HepG2 (cell line): ENCODE measurements around the gene ULK4. TPM values are rescaled to one million over a fixed set of nuclear protein-coding genes. Genes with fewer than 3 reads are reported as not detected.

Experiments
- ATAC-seq: fragments of 200-7000 bp; cut with Tn5 transposase; 3 replicates; pipeline ENCODE4 v1.9.1; 2020; ENCODE audit warnings: mild to moderate bottlenecking, moderate library complexity
- BruUV-seq: library from RNA; stranded (reverse); fragments of 400-500 nt; replicated peaks from 2 replicates; lab custom pipeline; 2021; lab: Mats Ljungman, UMichigan
- CTCF ChIA-PET: fragments of 300-600 bp; formaldehyde crosslinking; extraction: SDS; loops from one replicate; lab custom pipeline; 2021; ENCODE audit warnings: low total read pairs, inconsistent platforms, low intra/inter-chr PET ratio; lab: Yijun Ruan, JAX
- POLR2A ChIA-PET: fragments of 350-600 bp; sonication (Branson Sonifier 250); formaldehyde crosslinking; loops from one replicate; lab custom pipeline; 2020; ENCODE audit warnings: antibody characterized with exemption, inconsistent platforms; lab: Yijun Ruan, JAX
- DNase-seq: peaks from one replicate; pipeline ENCODE4 v3.0.0-alpha.2; 2015; ENCODE audit warnings: low spot score
- FAIRE-seq: peaks from 3 replicates; lab custom pipeline; 2011; peaks lifted over from hg19 to GRCh38; lab: Jason Lieb, UNC
- H2AFZ ChIP-seq: one replicate; pipeline ENCODE4 v1.6.1; 2011; ENCODE audit warnings: low read length, inconsistent platforms
- H3K27ac ChIP-seq: fragments of 300-600 bp; 3 replicates; pipeline ENCODE4 v1.8.0; 2011; ENCODE audit warnings: mixed run types, mild to moderate bottlenecking, mixed read lengths, low read length, inconsistent platforms; ENCODE audit not compliant: insufficient read depth; ENCODE audit errors: extremely low read length
- H3K27me3 ChIP-seq, 2 experiments: fragments of 200-600 bp in 1 of 2; 2 replicates in 1 of 2; 3 replicates in 1 of 2; pipeline versions ENCODE4 v1.6.0 to v1.8.0; 2011; ENCODE audit warnings: low read length in 2 of 2, mild to moderate bottlenecking in 2 of 2, moderate library complexity in 2 of 2, inconsistent platforms in 1 of 2; ENCODE audit not compliant: insufficient read depth in 2 of 2, control insufficient read depth in 1 of 2
- H3K36me3 ChIP-seq, 2 experiments: fragments of 200-600 bp in 1 of 2; replicated peaks in 1 of 2; 2 replicates in 1 of 2; 3 replicates in 1 of 2; pipeline versions ENCODE4 v1.5.1 to v1.8.0; 2011; ENCODE audit warnings: low read length in 2 of 2, inconsistent platforms in 1 of 2; ENCODE audit not compliant: insufficient read depth in 2 of 2, control insufficient read depth in 1 of 2
- H3K4me1 ChIP-seq: 2 replicates; pipeline ENCODE4 v1.5.1; 2012; ENCODE audit warnings: low read length, inconsistent platforms; ENCODE audit not compliant: insufficient read depth
- H3K4me2 ChIP-seq: 2 replicates; pipeline ENCODE4 v1.6.0; 2011; ENCODE audit warnings: low read depth, low read length, inconsistent platforms
- H3K4me3 ChIP-seq, 3 experiments: fragments of 200-600 bp in 1 of 3; sonication (generic), shearing (Covaris generic) in 1 of 3; replicated peaks in 1 of 3; 2 replicates each; pipeline ENCODE4 v1.5.1; 2011 to 2016; ENCODE audit warnings: low read length in 3 of 3, inconsistent platforms in 2 of 3, low read depth in 2 of 3, mild to moderate bottlenecking in 2 of 3, control low read depth in 1 of 3, mixed read lengths in 1 of 3; ENCODE audit not compliant: insufficient read depth in 1 of 3
- H3K79me2 ChIP-seq: one replicate; pipeline ENCODE4 v1.6.1; 2011; ENCODE audit warnings: low read length, inconsistent platforms; ENCODE audit not compliant: insufficient read depth
- H3K9ac ChIP-seq: 2 replicates; pipeline ENCODE4 v1.6.0; 2011; ENCODE audit warnings: mild to moderate bottlenecking, low read depth, low read length, inconsistent platforms; ENCODE audit not compliant: insufficient read depth
- H3K9me3 ChIP-seq: 2 replicates; pipeline ENCODE4 v1.5.1; 2012; ENCODE audit warnings: mild to moderate bottlenecking, low read length
- H4K20me1 ChIP-seq: 2 replicates; pipeline ENCODE4 v1.6.0; 2011; ENCODE audit warnings: inconsistent platforms, mild to moderate bottlenecking, low read length, moderate library complexity; ENCODE audit not compliant: insufficient read depth
- DPF2 ChIP-seq: sonication (generic); formaldehyde crosslinking; IDR thresholded peaks from 2 replicates; pipeline ENCODE4 v1.4.0; 2020; ENCODE audit warnings: mild to moderate bottlenecking, low read depth, missing genetic modification reagents, borderline replicate concordance
- ELF3 ChIP-seq: IDR thresholded peaks from 2 replicates; pipeline ENCODE4 v1.6.1; 2016; ENCODE audit warnings: missing genetic modification reagents, missing compliant biosample characterization
- HOMEZ ChIP-seq: IDR thresholded peaks from 2 replicates; pipeline ENCODE4 v1.6.1; 2016; ENCODE audit warnings: low read depth
- IRF1 ChIP-seq: sonication (generic); formaldehyde crosslinking; IDR thresholded peaks from 2 replicates; pipeline ENCODE4 v1.4.0; 2020; ENCODE audit warnings: low read depth, mild to moderate bottlenecking, missing genetic modification reagents
- MED1 ChIP-seq: sonication (generic); formaldehyde crosslinking; IDR thresholded peaks from 2 replicates; pipeline ENCODE4 v1.4.0; 2020; ENCODE audit warnings: missing genetic modification reagents
- MEIS2 ChIP-seq: sonication (generic); formaldehyde crosslinking; IDR thresholded peaks from 2 replicates; pipeline ENCODE4 v1.9.0; 2021; ENCODE audit warnings: mild to moderate bottlenecking, missing genetic modification reagents
- MLLT10 ChIP-seq: sonication (generic); formaldehyde crosslinking; IDR thresholded peaks from 2 replicates; pipeline ENCODE4 v1.4.0; 2020; ENCODE audit warnings: missing genetic modification reagents
- PHF8 ChIP-seq: sonication (generic); formaldehyde crosslinking; IDR thresholded peaks from 2 replicates; pipeline ENCODE4 v1.5.0; 2020; ENCODE audit warnings: missing genetic modification reagents
- REPIN1 ChIP-seq: sonication (generic); formaldehyde crosslinking; IDR thresholded peaks from 2 replicates; pipeline ENCODE4 v1.8.0; 2022; ENCODE audit warnings: missing genetic modification reagents, low read depth, mild to moderate bottlenecking, borderline replicate concordance
- TFDP1 ChIP-seq: IDR thresholded peaks from 2 replicates; pipeline ENCODE4 v1.6.1; 2016; ENCODE audit warnings: missing compliant biosample characterization, missing genetic modification reagents, borderline replicate concordance
- TGIF2 ChIP-seq: IDR thresholded peaks from 2 replicates; pipeline ENCODE4 v1.6.1; 2016; ENCODE audit warnings: control low read depth, missing compliant biosample characterization
- THYN1 ChIP-seq: sonication (generic); formaldehyde crosslinking; IDR thresholded peaks from 2 replicates; pipeline ENCODE4 v1.8.1; 2023; ENCODE audit warnings: low read depth, mild to moderate bottlenecking, moderate library complexity, missing genetic modification reagents, borderline replicate concordance
- ZBTB10 ChIP-seq: sonication (generic); formaldehyde crosslinking; IDR thresholded peaks from 2 replicates; pipeline ENCODE4 v1.4.0; 2020; ENCODE audit warnings: missing genetic modification reagents, borderline replicate concordance
- ZNF282 ChIP-seq: fragments of 450-650 bp; IDR thresholded peaks from 2 replicates; pipeline ENCODE4 v1.6.1; 2018; ENCODE audit not compliant: partially characterized antibody
- ZNF589 ChIP-seq: sonication (generic); formaldehyde crosslinking; conservative IDR thresholded peaks from 2 replicates; pipeline ENCODE4 v1.8.0; 2022; ENCODE audit warnings: mild to moderate bottlenecking, moderate library complexity, missing genetic modification reagents
- ZNF615 ChIP-seq: sonication (generic); formaldehyde crosslinking; IDR thresholded peaks from 2 replicates; pipeline ENCODE4 v1.5.0; 2020; ENCODE audit warnings: mild to moderate bottlenecking, missing genetic modification reagents, borderline replicate concordance
- ZNF770 ChIP-seq: sonication (generic); formaldehyde crosslinking; IDR thresholded peaks from 2 replicates; pipeline ENCODE4 v1.5.0; 2020; ENCODE audit warnings: mild to moderate bottlenecking, missing genetic modification reagents
- WGBS: methylation state at CpG from one replicate; pipeline ENCODE4 v1.1.6; 2017; ENCODE audit warnings: low lambda C conversion rate; 5-methylcytosine and 5-hydroxymethylcytosine counted together
- in situ Hi-C: cut with HindIII; loops from 2 replicates; pipeline ENCODE4 v1.10.0; 2017; ENCODE audit warnings: low pct_unique_long_range_greater_than_20kb; ENCODE audit not compliant: extremely low pct_ligation_motif_present
- intact Hi-C: fragments of 100-400 bp; cut with micrococcal nuclease; formaldehyde crosslinking; loops from one replicate; pipeline ENCODE4 v1.10.0; 2022; ENCODE audit not compliant: unreplicated experiment
- polyA plus RNA-seq, 8 experiments: library from polyadenylated mRNA; depleted of rRNA in 3 of 8; stranded (reverse) in 7 of 8; unstranded in 1 of 8; fragments of >200 nt; fragmentation: Illumina TruSeq in 4 of 8; extraction: Trizol in 4 of 8; gene quantifications; 2 replicates each; pipeline versions ENCODE4 v1.2.1 to v1.2.3, GENCODE V29; 2011 to 2016; ENCODE audit warnings: low read depth in 4 of 8, missing spikeins in 1 of 8, mixed read lengths in 1 of 8; ENCODE audit not compliant: insufficient read depth in 1 of 8
- total RNA-seq, 5 experiments: library from RNA; depleted of rRNA; stranded (reverse); fragments of >200 nt; fragmentation: Illumina TruSeq; extraction: Trizol; gene quantifications; 2 replicates each; pipeline ENCODE4 v1.2.3, GENCODE V29; 2016; ENCODE audit warnings: low read depth in 1 of 5

The ULK4 gene
- total and polyA plus RNA-seq, 2 of the 13 experiments (the other 11 are each of a cell fraction or from before 2014, with no cell fraction given) = 6.7 to 11.8 TPM

- no peak overlapping the region for H3K4me3 ChIP-seq
- H3K4me1 ChIP-seq = no peaks in the 10 kb centered on the region
- 84% methylated on average over 4 of the region's 4 CpGs for WGBS
- ChIA-PET POLR2A (no interaction called here), CTCF (no interaction called here)
- no peak overlapping the region for H3K9ac ChIP-seq
- FAIRE-seq = no peak
- no peaks in the 10 kb centered on the region for H3K9me3 ChIP-seq
- no TSS peak for BruUV-seq
- no peak overlapping the region for H3K27ac ChIP-seq
- ATAC-seq = no peak
- intact Hi-C loops = no loop called here
- H2AFZ ChIP-seq = no peak overlapping the region
- H3K27me3 ChIP-seq = no peaks in the 10 kb centered on the region
- no peak for DNase-seq
- no peak overlapping the region for H3K4me2 ChIP-seq
- H3K79me2 ChIP-seq = no peaks in the 10 kb centered on the region
- H3K36me3 ChIP-seq = no peaks in the 10 kb centered on the region
- no peaks in the 10 kb centered on the region for H4K20me1 ChIP-seq
- in situ Hi-C loops = no loop called here
- TF ChIP-seq THYN1 (no peak), PHF8 (no peak), MED1 (no peak), REPIN1 (CRISPR knock-in tag) (no peak), TGIF2 (CRISPR knock-in tag) (no peak), ZNF770 (CRISPR knock-in tag) (no peak), DPF2 (CRISPR knock-in tag) (no peak), IRF1 (CRISPR knock-in tag) (no peak), ZBTB10 (CRISPR knock-in tag) (no peak), TFDP1 (CRISPR knock-in tag) (no peak), ZNF282 (no peak), MLLT10 (CRISPR knock-in tag) (no peak), ZNF615 (CRISPR knock-in tag) (no peak), ZNF589 (no peak), HOMEZ (CRISPR knock-in tag) (no peak), ELF3 (CRISPR knock-in tag) (no peak), MEIS2 (no peak)
These were observed 504.7 kb downstream of the ULK4 start for GRCh38 chr3:41457176-41457575.
